HG02840 (cell line): ENCODE results near the gene LZTS2.
"Not testable (repeated sequence)": the region's sequence is repeated elsewhere in the genome, so short reads cannot be mapped to it uniquely, and the experiment has no call there.

ENCODE experiments used
- ATAC-seq: cut with Tn5 transposase; IDR thresholded peaks from one replicate; pipeline ENCODE4 v1.9.1; 2021; ENCODE audit warnings: mild to moderate bottlenecking, moderate library complexity, moderate number of reproducible peaks; ENCODE audit not compliant: unreplicated experiment, low FRiP score

Gene LZTS2

DNA sequence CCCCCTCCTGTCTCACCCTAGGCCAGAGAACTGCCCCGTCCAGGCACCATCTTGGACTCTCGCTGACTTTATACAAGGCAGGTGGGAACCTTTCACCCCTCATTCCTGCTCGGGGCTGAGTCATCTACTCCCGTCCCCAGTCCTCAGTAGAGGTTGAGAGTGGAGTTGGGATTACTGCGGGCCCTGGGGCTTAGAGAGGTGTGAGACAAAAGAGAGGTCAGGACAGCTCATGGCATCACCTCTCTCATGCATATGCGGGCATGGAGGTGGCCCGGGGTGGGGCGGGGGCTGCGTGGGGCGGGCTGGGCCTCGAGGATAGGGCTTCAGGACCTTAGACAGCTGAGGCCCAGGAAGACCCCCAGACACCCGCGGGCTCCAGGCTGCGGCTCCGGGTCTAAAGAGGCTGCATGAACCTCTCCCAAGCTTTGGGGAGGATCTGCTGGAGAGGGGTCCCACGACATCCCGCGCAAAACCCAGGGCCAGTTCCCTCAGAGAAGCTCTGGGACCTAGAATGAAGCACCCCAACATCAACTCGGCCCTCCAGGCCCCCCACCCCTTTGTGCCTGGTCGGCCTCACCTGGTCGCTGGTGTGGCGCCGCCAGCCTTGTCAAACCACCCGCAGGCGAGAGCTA is 31.0 kb downstream of the LZTS2 start:
- ATAC-seq = no peak

DNA sequence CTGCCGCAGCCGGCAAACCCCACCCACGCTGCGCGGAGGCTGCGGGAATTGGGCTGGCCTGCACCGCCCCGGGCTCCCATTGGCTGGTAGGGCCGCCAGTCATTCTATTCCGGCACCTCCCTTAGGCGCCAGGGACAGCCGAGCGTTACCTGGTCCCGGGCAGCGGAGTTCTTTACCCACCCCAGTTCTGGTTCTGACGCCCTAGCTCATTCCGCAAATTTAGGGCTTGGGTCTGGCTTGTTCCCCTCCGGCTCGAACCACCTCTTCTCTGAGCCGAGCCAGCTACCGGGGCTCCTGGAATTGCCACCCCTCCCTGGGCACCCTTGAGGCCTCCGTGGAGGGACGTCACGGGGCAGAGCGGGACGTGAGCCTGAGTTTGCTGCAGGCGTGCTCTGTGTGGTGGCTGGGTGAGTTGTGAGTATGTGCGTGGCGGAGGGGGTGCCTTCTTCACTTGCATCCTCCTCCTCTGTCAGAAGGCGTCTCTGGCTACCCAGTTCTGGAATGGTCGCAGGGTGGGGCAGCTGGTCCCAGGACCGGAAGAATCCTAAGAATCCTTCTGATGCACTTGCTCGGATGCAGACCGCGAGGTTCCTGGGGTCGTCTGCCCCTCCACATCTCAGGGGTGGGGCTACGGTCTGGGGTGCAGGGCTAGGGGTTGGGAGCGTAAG is 31.7 kb downstream of the LZTS2 start, which contains the start of the genes PDZD7 and SFXN3:
Gene PDZD7, minus strand, starts transcription at position 2 of the 668 bp plus-strand sequence. CDS start 910 bp downstream, outside the sequence.
Gene SFXN3, plus strand, starts transcription at position 107 of the 668 bp plus-strand sequence. CDS start 3,461 bp downstream, outside the sequence.
- peak; percentile 83 for ATAC-seq

DNA sequence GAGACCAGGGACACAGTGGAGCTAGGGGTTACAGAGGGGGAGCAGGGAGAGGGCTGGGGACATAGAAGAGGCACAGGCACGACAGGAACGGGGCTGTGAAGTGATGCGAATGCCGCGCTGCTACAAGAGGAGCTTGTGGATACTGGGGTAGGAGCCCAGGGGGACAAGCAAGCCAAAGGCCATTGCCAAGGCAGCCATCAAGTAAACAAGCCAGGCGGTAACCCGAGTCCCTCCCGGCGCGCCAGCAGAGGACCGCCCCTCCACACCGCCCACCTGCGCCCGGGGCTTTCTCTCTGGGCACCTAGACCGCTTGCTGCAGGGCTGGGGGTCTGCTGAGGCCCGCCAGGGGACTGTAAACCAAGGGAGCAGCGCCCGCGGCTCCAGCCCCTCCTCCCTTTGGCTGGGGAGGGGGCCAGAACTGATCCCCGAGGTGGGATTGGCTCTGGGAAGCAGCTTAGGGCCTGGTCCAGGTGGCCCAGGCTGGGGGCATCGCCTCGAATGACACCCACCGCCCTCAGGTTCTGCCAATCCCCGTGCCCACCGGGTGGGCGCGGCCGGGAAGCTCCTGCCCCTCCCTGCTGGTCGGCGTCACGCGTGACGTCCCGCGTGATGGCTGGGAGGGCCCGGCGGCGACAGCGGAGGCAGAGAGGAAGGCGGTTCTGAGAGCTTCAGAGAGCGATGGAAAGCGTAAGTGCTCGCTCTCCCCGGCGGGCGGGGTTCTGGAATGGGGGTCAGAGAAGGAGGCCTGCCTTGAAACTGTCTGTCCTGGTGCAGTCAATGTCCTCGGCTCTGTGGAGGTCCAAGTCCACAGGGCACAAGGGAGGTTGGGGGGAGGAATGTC is 32.4 kb downstream of the LZTS2 start:
- ATAC-seq = no peak

DNA sequence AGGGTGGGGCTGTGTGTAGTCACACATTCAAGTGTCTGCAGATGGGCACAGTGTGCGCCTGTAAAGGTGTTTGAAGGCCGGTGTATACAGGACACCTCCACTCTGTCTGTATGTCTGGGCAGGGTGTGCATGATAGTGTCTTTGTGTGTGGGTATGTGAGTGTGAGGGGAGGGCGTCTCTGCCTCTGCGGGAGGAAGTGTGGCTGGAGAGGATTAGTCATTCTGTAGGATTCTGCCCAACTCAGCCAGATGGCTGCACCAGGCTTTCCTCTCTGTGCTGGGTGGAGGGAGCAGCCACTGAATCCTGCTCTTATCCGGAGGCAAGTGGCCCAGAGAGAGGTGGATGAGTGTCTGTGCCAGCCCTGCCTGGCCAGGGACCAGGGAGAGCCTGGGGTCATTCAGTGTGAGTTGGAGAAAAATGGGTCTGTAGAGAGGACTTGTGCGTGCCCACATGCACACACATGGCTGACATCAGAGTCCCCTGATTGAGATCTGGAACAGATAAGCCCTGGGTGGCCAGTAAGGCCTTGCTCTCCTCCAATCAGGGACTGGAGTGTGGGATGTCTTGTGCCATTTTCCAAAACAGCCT is 33.1 kb downstream of the LZTS2 start:
- ATAC-seq = no peak

DNA sequence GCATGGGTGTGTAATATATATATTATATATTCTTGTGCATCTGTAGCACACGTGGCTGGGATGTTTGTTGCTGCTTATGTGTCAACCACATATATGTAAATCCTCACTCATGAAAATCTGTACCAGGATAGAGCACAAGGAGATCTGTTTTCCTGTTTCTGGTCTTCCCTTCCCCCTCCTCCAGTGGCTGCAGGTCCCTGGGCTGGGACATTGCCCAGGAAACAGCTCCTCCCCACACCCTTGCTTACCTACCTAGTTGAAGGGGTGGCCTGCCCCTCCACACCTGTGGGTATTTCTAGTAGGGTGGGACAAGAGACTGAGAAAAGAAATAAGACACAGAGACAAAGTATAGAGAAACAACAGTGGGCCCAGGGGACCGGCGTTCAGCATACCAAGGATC is 33.7 kb downstream of the LZTS2 start:
- ATAC-seq = no peak

DNA sequence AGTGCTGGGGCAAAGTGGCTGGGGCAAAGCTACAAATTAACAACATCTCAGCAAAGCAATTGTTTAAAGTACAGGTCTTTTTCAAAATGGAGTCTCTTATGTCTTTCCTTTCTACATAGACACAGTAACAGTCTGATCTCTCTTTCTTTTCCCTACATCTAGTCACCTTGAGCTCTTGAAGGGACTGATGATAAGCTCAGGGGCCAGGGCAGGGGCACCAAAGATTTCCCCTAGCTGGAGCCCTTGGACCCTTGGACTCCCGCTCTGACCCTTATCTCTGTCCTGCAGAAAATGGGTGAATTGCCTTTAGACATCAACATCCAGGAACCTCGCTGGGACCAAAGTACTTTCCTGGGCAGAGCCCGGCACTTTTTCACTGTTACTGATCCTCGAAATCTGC is 34.8 kb downstream of the LZTS2 start:
- ATAC-seq = not testable (repeated sequence)

DNA sequence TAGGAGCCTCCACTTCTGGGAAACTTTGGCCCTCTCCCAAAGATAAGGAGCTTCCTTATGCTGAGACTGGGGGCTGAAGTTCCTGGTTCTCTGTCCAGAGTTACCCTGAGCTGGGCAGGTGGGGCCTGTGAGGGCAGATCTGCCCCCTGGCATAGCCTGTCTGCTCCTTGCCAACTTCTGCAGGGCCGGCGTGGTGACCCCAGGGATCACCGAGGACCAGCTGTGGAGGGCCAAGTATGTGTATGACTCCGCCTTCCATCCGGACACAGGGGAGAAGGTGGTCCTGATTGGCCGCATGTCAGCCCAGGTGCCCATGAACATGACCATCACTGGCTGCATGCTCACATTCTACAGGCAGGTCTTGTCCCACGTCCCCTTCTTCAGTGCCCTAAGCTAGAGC is 35.7 kb downstream of the LZTS2 start:
- ATAC-seq = no peak

DNA sequence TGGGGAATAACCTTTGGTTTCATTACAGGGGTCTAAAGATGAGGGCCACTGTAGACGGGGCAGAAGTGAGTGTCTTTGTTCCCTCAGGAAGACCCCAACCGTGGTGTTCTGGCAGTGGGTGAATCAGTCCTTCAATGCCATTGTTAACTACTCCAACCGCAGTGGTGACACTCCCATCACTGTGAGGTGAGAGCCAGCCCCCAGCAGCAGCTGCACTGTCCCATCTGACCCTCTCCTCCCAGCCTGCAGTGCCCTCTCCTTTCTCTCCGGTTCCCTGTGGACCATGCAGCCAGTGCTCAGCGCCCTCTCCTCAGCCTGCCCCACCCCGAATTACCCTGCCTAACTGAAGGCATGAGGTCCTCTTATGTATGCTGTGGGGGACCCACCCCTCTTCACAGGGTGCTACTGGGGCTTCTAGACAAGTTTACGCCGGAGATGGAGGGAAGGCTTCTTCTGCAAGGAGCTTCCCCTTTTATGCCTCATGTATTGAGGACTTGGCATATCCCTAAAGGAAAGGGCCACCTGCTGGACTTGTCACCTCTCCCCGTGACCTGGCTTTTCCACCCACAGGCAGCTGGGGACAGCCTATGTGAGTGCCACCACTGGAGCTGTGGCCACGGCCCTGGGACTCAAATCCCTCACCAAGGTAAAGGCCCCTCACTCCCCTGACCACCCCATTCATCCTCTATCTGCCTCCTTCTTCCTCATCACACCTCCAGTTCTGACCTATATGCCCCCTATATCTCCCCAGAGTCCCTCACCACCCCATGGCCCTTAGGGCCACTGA is 36.5 kb downstream of the LZTS2 start:
- no peak for ATAC-seq

DNA sequence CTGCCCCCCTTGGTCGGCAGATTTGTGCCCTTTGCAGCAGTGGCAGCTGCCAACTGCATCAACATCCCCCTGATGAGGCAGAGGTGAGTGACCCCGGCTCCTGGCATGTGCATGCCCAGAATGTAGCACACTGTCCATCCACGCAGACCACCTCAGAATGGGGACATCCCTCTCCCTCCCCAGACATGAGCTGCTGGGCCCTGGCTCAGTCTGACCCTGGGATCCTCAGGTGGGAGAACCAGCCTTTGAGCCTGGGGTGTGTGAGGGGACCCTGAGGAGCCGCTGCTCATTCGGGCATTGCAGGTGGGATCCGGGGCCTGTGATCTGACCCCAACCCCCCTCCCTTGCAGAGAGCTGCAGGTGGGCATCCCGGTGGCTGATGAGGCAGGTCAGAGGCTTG is 37.1 kb downstream of the LZTS2 start:
- ATAC-seq = no peak

DNA sequence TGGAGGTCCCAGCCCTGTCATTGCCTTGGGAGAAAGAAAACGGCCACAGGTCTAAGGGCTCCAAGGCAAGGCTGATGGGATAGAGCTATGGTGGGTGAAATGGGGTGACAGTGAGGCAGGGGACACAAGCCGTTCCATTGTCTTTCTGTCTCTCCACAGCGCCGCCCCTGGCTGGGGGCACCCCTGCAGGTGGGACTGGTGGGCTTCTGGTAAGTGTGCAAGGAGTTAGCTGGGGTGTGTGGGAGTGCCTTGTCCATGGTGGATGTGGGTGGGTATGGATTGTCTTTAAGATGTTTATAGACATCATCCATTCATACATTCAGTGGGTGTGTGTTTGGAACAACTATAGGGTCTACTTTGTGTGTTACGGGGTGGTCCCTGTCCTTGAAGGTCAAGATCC is 38.9 kb downstream of the LZTS2 start:
- no peak for ATAC-seq

DNA sequence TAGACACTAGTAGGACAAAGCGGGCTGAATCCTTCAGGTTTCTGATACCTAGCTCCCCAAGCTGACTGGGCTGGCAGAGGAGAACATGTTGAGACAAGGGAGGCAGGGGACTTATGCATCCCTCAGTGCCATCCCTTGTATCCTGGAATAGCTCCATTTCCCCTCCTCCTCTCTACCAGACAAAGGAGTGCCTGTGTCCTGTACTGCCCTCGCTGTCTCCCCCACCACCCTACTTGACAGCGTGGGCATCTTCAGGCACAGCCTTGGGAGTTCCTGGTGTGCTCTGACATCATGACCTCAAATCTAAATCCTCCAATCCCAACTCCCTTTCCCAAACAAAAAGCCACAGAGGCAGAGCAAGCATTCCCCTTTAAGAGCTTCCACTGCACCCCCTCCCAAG is 40.5 kb downstream of the LZTS2 start:
- ATAC-seq = no peak

DNA sequence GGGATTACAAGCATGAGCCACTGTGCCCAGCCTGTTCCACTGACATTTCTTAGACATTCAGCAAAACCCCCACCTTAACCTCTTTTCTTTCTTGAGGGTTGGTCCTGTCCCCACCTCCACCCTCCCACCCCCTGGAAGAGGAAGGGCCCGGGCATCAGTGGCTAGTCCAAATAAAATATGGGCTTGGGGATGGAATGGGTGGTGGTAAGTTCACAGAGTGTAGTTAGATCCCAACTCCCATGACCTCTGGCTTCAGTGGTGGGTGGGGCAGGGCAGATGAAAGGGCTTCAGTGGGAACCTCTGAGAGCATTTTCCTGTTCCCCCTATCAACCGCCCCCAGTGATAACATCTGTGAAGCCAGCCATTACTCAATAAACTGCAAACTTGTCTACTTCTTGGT is 41.2 kb downstream of the LZTS2 start:
- no peak for ATAC-seq

DNA sequence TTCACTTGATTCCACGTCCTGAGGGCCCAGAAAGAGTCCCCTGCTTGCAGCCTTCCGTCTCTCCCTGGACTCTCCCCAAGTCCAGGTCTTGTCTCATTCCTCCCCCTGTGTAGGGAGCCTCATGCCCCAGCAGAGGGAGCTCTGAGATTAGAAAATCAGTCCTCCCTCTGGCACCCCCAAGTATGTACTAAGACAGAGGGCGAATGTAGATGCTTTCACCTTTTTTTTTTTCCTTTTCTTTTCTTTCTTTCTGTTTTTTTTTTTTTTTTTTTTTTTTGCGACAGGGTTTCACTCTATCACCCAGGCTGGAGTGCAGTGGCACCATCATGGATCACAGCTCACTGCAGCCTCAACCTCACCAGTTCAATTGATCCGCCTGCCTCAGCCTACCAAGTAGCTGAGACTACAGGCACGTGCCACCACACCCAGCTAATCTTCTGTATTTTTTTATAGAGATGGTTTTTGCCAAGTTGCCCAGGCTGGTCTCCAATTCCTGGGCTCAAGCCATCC is 41.7 kb downstream of the LZTS2 start:
- ATAC-seq = no peak

DNA sequence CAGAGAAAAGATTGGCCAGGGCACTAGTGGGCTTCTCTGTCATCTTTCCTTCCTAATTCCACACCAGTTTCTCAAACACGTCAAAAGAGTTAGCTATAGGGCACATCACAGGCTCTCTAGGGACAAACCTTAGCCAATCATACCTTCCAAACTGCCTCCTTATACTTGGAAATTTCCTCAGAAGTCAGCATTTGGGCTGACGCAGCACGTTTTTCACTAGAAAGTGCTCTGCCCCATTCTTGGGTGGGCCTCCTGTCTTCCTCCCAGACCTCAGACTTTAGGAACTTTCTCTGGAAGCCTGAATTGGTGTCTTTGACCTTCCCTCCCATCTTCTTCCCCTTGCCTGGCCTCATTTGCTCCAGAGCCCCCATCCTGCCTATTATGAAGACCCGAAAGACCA is 42.5 kb downstream of the LZTS2 start:
- no peak for ATAC-seq

DNA sequence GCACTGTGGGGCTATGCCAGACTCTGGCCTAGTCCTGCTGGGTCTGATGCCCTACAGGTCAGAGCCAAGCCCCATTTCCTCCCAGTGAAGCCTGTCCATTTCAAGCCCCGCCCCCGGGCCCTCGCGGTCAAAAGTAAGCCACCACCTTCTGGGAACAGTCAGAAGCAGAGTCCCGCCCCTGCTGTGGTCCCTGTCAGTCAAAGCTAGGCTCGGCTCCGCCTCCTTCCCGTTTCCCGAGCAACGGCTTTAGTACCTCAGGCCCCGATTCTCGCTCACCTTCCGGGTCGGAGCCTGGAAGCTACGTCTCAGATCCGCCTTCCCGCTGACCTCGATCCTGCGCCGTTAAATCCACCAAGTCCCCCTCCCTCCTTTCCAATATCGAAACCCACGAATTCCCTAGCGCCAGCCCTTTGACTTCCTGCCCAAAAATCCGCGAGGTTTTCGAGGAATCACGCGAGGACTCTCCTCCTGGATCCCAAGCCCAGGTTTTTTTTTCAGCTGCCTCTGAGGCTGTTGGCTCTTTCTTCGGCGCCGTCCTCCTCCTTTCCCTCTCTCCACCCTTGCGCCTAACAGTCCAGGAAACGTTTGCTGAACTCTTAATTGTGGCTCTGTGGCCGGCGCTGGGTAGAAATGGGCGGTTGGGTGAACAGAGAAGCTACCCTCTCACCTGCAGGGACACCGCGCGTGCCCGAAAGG is 43.2 kb downstream of the LZTS2 start:
- peak; percentile 89 for ATAC-seq

DNA sequence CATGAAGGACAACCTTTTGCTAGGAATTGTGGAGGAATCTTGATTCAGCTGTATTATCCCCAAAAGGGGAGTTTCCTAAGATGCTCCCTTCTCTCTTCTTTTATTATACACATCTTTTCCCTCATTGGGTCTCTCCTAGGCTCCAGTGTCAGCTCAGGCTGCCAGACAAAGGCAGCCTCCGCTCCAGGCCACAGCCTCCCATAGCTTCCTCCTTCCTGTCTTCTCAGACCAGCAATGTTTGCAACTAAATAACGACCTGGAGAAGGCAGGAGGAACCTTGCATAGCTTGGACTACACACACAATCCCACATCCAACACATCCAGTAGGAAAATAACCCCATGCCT is 43.7 kb downstream of the LZTS2 start:
- ATAC-seq = no peak

DNA sequence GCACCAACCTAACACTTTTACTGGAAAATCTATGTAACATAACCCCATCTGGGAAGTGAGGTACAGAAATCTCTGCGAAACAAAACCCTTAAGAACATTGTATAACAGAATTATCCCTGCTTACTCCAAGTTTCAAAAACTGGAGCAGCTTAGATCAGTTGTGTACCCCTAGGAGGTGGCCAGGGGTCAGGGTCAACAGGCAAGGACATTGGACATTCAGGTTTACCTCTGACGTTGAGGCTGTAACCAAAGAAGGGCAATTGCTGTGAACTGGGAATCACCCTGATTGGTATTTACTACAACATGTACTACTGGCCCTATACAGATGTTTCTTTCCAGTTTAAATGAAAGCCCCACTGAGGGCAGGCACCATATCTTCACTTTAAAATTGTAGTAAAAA is 44.5 kb downstream of the LZTS2 start:
- no peak for ATAC-seq

DNA sequence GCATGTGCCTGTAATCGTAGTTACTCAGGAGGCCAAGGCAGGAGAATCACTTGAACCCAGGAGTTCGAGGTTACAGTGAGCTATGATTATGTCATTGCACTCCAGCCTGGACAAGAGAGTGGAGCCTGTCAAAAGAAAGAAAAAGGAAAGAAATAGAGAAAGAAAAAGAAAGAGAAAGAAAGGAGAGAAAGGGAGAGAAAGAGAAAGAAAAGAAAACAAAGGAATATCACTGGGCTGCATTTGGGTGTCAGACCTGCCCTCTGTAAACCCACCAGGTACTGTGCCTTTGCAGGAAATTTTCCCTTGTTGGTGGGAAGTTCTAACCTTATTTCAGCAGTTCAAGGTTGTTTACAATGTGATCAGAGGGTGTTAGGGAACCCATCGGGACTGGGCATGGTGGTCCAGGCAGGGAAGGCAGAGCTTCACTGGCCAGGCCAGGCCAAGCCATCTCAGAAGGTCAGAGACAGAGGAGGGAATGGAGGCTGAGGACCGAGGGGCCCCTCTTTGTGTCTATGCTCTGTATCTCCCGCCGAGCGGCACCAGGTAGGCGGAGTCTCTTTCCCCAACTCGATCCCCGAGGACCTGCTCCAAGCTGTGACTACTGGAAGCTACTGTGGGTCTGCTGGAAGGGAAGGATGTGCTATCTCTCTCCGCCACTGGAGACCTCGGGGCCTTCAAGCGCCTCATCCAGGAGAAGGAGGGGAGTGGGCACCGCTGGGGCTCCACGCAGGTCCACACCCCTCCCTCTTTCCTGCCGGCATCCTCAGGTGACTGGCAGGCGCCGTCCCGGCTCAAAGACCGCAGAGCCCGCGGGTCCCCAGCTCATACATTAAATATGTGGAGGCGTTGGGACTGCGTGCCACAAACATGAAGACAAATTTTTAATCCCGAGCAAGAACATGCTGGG is 47.0 kb downstream of the LZTS2 start:
- ATAC-seq = no peak
